ENCODE results near the gene POLR1E.

- TF ChIP-seq POLR2AphosphoS5 (IDR thresholded peaks at IDR 0.05) (no peak), EP300 (IDR thresholded peaks at IDR 0.05; ENCODE audit: low read depth) (no peak), POLR2A (IDR thresholded peaks at IDR 0.05) (no peak), CTCF (IDR thresholded peaks at IDR 0.05) (no peak)
Measured at GRCh38 chr9:37542488-37542887, 56.7 kb downstream of the POLR1E start.
